ENCODE measurements around the gene CCR2.

CCR2 gene

DNA sequence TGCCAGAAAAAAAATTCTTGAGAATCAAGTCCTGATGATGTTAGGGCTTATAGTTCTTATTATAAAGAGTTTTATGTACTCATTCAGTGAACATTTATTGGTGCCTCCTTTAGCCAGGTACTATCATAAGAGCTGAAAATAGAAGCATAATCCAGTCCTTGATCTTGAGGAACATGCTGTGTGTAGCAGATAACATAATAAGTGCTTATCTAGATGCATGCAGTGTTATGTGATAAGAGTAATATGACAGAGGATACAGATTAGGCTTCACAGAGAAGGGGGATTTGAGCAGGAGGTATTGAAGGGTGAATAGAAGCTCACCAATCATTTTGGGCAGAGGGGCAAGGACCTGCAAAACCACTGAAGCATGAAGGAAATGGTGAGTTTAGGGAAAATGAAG lies 1.1 kb downstream of the CCR2 start:
- DNase-seq (ENCODE audit: low read depth in 2 of 2): no peak

DNA sequence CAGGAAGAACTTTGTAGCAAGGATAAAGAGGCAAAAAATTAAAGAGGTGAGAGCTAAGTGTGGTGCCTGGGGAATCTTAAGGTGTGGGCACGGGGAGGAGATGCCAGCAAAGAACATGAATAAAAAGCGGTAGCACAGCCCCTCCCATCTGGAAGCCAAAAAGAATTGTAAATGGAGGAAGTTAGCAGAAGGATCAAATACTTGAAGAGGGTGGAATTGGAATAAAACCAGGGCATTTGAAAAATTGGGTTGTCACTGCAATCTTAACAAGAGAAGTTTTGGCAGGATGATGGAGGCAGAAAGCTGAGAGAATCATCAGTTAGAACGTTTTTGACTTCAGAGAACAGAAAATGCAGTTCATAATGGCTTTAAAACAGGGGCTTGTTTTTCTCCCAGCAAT lies 2.4 kb downstream of the CCR2 start:
- DNase-seq (ENCODE audit: low read depth in 2 of 2): no peak

DNA sequence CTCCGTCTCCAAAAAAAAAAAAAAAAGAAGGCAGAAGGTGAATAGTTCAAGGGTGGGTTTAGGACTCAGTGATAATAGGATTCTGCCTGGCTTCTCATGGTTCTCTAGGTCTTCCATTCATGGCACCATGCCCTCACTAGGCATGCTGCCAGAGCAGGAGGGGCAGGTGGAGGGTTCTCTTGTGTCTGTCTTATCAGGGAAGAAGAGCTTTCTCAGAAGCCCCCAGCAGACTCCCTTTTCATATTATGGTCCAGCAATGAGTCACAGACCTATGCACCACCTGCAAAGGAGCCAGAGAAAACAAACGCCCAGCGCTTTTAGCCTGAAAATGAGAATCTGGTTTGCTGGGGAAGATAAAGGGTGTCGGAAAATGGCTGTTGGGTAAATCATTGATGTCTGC lies 3.0 kb downstream of the CCR2 start:
- DNase-seq (ENCODE audit: low read depth in 2 of 2): no peak

DNA sequence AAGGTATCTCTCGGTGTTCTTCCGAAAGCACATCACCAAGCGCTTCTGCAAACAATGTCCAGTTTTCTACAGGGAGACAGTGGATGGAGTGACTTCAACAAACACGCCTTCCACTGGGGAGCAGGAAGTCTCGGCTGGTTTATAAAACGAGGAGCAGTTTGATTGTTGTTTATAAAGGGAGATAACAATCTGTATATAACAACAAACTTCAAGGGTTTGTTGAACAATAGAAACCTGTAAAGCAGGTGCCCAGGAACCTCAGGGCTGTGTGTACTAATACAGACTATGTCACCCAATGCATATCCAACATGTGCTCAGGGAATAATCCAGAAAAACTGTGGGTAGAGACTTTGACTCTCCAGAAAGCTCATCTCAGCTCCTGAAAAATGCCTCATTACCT lies 4.6 kb downstream of the CCR2 start:
- DNase-seq (ENCODE audit: low read depth in 2 of 2): no peak

DNA sequence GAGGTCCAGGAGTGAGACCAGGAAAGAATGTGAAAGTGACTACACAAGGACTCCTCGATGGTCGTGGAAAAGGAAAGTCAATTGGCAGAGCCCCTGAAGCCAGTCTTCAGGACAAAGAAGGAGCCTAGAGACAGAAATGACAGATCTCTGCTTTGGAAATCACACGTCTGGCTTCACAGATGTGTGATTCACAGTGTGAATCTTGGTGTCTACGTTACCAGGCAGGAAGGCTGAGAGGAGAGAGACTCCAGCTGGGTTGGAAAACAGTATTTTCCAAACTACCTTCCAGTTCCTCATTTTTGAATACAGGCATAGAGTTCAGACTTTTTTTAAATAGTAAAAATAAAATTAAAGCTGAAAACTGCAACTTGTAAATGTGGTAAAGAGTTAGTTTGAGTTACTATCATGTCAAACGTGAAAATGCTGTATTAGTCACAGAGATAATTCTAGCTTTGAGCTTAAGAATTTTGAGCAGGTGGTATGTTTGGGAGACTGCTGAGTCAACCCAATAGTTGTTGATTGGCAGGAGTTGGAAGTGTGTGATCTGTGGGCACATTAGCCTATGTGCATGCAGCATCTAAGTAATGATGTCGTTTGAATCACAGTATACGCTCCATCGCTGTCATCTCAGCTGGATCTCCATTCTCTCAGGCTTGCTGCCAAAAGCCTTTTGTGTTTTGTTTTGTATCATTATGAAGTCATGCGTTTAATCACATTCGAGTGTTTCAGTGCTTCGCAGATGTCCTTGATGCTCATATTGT lies 6.0 kb downstream of the CCR2 start:
- DNase-seq (ENCODE audit: low read depth in 2 of 2): peak in 1 of 2 donors; percentile 24

DNA sequence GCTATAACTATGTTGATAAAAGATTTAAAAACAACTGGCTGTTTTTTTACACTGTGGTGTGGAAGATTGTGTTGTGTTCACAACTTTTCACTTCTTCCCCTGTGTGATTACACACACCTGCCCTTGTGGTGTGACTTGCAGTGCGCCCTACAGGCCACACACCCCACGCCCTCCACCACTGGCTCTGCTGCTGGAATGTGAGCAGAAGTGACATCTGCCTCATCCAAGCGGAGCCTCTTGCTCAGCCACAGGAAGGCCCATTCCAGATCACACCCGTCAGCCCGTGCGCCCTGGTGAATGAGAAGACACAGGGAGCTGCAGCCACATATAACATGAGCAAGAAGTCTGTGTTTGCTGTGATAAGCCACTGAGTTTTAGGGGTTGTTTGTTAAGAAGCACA lies 7.0 kb downstream of the CCR2 start:
- no peak for DNase-seq (ENCODE audit: low read depth in 2 of 2)

DNA sequence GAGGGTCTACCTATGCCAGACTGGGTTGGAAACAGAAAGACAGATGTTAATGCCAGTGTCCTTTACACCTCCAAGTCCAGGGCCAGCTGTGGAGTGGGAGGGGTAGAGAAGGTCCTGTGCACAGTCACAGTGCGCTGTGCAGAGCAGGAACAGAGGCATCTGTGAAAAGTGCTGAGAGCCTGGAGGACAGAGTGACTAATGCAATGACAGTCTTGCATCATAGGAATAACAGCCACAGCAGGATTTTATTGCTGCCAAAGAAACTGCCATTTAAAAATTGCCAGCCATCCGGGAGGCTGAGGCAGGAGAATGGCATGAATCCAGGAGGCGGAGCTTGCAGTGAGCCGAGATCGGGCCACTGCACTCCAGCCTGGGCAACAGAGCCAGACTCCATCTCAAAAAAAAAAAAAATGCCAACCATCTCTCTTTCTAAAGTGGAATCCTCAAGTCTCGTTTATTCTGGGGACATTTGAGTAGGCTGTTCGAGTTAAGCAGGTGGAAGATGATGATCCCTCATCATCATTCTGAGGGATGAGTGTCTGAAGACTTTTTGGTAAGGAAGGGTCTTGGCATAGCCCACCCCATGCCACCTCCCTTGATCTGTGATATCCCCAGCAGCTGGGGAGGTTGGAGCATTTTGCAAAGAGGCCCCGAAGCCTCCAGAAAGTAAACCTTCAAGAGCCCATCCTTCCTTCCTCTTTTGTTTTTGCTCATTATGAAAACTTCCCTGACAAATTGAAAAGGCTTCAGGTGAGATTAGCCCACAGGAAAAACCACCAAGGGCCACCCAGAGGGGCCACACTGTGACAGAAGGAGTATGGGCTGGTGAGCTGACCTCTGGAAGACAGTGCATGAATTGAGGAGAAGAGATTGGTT lies 7.7 kb downstream of the CCR2 start:
- DNase-seq (ENCODE audit: low read depth in 2 of 2): no peak

DNA sequence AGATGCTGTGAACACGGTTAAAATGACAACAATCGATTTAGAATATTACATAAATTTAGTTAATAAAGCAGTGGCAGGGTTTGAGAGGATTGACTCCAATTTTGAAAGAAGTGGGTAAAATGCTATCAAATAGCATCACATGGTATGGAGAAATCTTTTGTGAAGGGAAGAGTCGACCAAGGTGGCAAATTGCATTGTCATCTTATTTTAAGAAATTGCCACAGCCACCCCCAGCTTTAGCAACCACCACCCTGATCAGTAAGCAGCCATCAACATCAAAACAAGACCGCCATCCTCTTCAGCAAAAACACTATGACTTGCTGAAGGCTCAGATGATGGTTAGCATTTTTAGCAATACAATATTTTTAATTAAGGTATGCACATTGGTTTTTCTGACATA lies 11.1 kb downstream of the CCR2 start:
- DNase-seq (ENCODE audit: low read depth in 2 of 2): no peak

DNA sequence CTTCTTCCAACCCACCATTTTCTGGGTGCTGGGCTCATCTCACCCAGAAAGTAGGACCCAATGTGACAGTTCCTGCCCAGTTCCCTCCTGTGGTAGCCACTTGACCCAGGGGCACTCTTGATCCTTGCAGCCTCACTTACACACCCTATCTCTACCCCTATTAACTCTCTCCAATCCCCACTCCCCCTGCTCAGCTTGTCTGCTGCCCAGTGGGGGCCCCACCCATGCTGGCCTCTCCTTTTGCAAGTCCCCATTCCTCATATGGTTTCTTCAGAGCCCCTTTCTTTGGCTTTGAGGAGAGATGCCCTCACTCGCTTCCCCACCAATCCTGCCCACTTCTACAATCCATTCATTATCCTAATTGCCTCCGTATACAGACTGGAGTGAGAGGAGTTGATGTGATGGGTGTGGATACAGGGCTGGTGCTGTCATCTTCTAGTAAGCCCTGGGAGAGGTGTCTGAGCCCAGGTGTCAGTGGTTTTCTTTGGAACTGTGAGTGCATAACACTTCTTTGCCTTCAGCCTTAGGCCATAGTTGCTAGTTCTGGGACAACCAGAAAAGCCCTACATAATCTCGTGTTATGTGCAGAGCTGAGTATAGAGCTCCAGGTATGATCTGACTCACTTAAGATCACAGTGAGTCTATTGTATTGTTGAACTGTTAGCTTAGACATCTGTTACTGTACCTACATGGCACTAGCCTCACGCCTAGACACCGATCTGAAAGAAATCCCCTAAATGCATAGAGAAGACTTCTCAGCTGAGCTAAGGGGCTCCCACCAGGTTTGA lies 12.0 kb downstream of the CCR2 start:
- no peak for DNase-seq (ENCODE audit: low read depth in 2 of 2)

DNA sequence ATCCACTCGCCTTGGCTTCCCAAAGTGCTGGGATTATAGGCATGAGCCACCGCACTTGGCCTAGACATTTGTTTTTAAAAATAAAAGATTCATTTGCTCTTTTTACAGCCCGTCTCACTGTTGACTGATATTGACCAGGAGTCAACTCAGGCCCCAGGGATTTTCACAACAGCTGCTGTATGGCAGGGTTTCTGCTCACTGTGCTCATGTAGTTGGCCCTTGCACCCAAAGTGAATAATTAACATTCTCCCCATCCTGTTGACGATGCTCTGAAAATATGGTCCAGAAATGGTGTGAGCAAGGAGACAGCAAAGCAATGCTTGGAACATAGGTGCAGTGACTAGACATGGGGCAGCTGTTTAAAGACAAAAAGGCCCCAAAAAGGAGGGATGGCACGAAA lies 13.9 kb downstream of the CCR2 start:
- no peak for DNase-seq (ENCODE audit: low read depth in 2 of 2)

DNA sequence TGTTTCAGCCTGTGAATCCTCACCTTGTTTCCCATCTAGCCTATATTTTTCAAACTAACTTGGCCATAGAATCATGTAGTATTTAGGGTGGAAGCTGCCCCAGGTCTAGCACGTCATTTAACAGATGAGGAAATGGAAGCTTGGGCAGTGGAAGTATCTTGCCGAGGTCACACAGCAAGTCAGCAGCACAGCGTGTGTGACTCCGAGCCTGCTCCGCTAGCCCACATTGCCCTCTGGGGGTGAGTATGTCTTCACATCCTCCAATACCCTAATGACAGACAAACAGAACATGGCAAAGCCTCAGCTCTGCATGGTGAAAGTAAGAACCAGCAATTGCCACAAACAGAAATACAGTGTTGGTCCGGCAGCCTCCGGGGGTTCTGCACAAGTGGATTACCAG lies 14.7 kb downstream of the CCR2 start:
- DNase-seq (ENCODE audit: low read depth in 2 of 2): peak; percentile 40 to 48

DNA sequence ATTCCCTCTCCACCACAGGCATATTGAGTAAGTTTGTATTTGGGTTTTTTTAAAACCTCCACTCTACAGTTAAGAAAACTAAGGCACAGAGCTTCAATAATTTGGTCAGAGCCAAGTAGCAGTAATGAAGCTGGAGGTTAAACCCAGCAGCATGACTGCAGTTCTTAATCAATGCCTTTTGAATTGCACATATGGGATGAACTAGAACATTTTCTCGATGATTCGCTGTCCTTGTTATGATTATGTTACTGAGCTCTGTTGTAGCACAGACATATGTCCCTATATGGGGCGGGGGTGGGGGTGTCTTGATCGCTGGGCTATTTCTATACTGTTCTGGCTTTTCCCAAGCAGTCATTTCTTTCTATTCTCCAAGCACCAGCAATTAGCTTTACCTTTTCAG lies 15.2 kb downstream of the CCR2 start:
- no peak for DNase-seq (ENCODE audit: low read depth in 2 of 2)

DNA sequence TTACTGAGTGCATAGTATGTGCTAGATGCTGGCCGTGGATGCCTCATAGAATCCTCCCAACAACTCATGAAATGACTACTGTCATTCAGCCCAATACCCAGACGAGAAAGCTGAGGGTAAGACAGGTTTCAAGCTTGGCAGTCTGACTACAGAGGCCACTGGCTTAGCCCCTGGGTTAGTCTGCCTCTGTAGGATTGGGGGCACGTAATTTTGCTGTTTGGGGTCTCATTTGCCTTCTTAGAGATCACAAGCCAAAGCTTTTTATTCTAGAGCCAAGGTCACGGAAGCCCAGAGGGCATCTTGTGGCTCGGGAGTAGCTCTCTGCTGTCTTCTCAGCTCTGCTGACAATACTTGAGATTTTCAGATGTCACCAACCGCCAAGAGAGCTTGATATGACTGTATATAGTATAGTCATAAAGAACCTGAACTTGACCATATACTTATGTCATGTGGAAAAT lies 15.8 kb downstream of the CCR2 start:
- peak; percentile 26 to 30 for DNase-seq (ENCODE audit: low read depth in 2 of 2)

DNA sequence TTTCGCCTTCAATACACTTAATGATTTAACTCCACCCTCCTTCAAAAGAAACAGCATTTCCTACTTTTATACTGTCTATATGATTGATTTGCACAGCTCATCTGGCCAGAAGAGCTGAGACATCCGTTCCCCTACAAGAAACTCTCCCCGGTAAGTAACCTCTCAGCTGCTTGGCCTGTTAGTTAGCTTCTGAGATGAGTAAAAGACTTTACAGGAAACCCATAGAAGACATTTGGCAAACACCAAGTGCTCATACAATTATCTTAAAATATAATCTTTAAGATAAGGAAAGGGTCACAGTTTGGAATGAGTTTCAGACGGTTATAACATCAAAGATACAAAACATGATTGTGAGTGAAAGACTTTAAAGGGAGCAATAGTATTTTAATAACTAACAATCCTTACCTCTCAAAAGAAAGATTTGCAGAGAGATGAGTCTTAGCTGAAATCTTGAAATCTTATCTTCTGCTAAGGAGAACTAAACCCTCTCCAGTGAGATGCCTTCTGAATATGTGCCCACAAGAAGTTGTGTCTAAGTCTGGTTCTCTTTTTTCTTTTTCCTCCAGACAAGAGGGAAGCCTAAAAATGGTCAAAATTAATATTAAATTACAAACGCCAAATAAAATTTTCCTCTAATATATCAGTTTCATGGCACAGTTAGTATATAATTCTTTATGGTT lies 17.1 kb downstream of the CCR2 start, which contains the start of gene CCR5:
TSS of gene CCR5 (plus strand) at position 108 of the 680 bp plus-strand sequence. CDS start 1,957 bp downstream, outside the sequence.
- DNase-seq (ENCODE audit: low read depth in 2 of 2): no peak

DNA sequence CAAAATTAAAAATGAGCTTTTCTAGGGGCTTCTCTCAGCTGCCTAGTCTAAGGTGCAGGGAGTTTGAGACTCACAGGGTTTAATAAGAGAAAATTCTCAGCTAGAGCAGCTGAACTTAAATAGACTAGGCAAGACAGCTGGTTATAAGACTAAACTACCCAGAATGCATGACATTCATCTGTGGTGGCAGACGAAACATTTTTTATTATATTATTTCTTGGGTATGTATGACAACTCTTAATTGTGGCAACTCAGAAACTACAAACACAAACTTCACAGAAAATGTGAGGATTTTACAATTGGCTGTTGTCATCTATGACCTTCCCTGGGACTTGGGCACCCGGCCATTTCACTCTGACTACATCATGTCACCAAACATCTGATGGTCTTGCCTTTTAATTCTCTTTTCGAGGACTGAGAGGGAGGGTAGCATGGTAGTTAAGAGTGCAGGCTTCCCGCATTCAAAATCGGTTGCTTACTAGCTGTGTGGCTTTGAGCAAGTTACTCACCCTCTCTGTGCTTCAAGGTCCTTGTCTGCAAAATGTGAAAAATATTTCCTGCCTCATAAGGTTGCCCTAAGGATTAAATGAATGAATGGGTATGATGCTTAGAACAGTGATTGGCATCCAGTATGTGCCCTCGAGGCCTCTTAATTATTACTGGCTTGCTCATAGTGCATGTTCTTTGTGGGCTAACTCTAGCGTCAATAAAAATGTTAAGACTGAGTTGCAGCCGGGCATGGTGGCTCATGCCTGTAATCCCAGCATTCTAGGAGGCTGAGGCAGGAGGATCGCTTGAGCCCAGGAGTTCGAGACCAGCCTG lies 17.8 kb downstream of the CCR2 start:
- DNase-seq (ENCODE audit: low read depth in 2 of 2): no peak

DNA sequence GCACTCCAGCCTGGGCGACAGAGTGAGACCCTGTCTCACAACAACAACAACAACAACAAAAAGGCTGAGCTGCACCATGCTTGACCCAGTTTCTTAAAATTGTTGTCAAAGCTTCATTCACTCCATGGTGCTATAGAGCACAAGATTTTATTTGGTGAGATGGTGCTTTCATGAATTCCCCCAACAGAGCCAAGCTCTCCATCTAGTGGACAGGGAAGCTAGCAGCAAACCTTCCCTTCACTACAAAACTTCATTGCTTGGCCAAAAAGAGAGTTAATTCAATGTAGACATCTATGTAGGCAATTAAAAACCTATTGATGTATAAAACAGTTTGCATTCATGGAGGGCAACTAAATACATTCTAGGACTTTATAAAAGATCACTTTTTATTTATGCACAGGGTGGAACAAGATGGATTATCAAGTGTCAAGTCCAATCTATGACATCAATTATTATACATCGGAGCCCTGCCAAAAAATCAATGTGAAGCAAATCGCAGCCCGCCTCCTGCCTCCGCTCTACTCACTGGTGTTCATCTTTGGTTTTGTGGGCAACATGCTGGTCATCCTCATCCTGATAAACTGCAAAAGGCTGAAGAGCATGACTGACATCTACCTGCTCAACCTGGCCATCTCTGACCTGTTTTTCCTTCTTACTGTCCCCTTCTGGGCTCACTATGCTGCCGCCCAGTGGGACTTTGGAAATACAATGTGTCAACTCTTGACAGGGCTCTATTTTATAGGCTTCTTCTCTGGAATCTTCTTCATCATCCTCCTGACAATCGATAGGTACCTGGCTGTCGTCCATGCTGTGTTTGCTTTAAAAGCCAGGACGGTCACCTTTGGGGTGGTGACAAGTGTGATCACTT lies 18.8 kb downstream of the CCR2 start:
- no peak for DNase-seq (ENCODE audit: low read depth in 2 of 2)

DNA sequence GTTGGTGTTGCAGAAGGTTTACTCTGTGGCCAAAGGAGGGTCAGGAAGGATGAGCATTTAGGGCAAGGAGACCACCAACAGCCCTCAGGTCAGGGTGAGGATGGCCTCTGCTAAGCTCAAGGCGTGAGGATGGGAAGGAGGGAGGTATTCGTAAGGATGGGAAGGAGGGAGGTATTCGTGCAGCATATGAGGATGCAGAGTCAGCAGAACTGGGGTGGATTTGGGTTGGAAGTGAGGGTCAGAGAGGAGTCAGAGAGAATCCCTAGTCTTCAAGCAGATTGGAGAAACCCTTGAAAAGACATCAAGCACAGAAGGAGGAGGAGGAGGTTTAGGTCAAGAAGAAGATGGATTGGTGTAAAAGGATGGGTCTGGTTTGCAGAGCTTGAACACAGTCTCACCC lies 20.8 kb downstream of the CCR2 start:
- DNase-seq (ENCODE audit: low read depth in 2 of 2): no peak

DNA sequence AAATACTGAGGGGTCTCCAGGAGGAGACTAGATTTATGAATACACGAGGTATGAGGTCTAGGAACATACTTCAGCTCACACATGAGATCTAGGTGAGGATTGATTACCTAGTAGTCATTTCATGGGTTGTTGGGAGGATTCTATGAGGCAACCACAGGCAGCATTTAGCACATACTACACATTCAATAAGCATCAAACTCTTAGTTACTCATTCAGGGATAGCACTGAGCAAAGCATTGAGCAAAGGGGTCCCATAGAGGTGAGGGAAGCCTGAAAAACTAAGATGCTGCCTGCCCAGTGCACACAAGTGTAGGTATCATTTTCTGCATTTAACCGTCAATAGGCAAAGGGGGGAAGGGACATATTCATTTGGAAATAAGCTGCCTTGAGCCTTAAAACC lies 21.3 kb downstream of the CCR2 start:
- no peak for DNase-seq (ENCODE audit: low read depth in 2 of 2)

DNA sequence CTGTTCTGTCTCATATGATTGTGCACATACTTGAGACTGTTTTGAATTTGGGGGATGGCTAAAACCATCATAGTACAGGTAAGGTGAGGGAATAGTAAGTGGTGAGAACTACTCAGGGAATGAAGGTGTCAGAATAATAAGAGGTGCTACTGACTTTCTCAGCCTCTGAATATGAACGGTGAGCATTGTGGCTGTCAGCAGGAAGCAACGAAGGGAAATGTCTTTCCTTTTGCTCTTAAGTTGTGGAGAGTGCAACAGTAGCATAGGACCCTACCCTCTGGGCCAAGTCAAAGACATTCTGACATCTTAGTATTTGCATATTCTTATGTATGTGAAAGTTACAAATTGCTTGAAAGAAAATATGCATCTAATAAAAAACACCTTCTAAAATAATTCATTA lies 21.9 kb downstream of the CCR2 start:
- DNase-seq (ENCODE audit: low read depth in 2 of 2): no peak
